ENCODE data around the gene NIBAN1. TPM values are rescaled to one million over a fixed set of nuclear protein-coding genes. Genes with fewer than 3 reads are reported as not detected.

NIBAN1 gene
- total and polyA plus RNA-seq, 2 donors (not counting 3 experiments of a cell fraction or from before 2014, with no cell fraction given): 0.23 to 2.8 TPM

DNA sequence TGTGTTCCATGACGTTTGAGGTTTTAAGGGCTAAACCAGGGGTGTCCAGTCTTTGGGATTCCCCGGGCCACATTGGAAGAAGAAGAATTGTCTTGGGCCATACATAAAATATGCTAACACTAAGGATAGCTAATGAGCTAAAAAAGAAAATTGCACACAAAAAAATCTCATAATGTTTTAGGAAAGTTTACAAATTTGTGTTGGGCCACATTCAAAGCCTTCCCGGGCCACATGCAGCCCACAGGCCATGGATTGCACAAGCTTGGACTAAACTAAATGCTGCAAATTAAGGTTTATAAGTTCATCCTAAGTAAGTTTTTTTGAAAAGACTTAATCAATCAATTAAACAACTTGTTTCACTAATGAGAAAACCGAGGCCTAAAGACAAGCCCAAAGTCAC, 21.9 kb downstream of the NIBAN1 start:
- TF ChIP-seq GATA2 (IDR thresholded peaks at IDR 0.05; ENCODE audit: insufficient read depth, insufficient read length, low read depth, low read length) (no peak), POLR2AphosphoS5 (IDR thresholded peaks at IDR 0.05; ENCODE audit: insufficient read depth, low read depth, low read length) (no peak), POLR2A (IDR thresholded peaks at IDR 0.05; ENCODE audit: low read depth, low read length) (no peak), FOS (IDR thresholded peaks at IDR 0.05; ENCODE audit: borderline replicate concordance, insufficient read depth, low read length) (no peak), EZH2 (IDR thresholded peaks at IDR 0.05; ENCODE audit: borderline replicate concordance, low read depth, low read length, severe bottlenecking) (no peak), JUN (IDR thresholded peaks at IDR 0.05; ENCODE audit: borderline replicate concordance, insufficient read depth, insufficient read length, low read depth) (no peak), MYC (IDR thresholded peaks at IDR 0.05; ENCODE audit: low read depth, low read length) (no peak)
- TF ChIP-seq, protein P1, sequence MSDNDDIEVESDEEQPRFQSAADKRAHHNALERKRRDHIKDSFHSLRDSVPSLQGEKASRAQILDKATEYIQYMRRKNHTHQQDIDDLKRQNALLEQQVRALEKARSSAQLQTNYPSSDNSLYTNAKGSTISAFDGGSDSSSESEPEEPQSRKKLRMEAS (IDR thresholded peaks at IDR 0.05; ENCODE audit: insufficient read depth, insufficient read length): no peak
- TF ChIP-seq, protein P2, sequence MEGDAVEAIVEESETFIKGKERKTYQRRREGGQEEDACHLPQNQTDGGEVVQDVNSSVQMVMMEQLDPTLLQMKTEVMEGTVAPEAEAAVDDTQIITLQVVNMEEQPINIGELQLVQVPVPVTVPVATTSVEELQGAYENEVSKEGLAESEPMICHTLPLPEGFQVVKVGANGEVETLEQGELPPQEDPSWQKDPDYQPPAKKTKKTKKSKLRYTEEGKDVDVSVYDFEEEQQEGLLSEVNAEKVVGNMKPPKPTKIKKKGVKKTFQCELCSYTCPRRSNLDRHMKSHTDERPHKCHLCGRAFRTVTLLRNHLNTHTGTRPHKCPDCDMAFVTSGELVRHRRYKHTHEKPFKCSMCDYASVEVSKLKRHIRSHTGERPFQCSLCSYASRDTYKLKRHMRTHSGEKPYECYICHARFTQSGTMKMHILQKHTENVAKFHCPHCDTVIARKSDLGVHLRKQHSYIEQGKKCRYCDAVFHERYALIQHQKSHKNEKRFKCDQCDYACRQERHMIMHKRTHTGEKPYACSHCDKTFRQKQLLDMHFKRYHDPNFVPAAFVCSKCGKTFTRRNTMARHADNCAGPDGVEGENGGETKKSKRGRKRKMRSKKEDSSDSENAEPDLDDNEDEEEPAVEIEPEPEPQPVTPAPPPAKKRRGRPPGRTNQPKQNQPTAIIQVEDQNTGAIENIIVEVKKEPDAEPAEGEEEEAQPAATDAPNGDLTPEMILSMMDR (IDR thresholded peaks at IDR 0.05; ENCODE audit: extremely low read depth in 1 of 2, insufficient read depth in 1 of 2, low read depth in 1 of 2, low read length in 2 of 2): no peak
- ChIA-PET CTCF (no interaction called here), POLR2A (no interaction called here)
- Histone ChIP-seq H3K4me3 (replicated peaks in 1 of 3; ENCODE audit: insufficient read depth in 1 of 3, low read depth in 1 of 3, low read length in 3 of 3) (no peak overlapping the region), H3K4me1 (ENCODE audit: control insufficient read depth, extremely low read depth, insufficient read depth, low read length) (peaks cover 12% of the 10 kb centered on the region), H2AFZ (ENCODE audit: low read depth, low read length) (no peak overlapping the region), H3K27ac (ENCODE audit: insufficient read depth, low read depth, low read length) (no peak overlapping the region), H3K79me2 (ENCODE audit: control insufficient read depth, insufficient read depth, low read length) (no peaks in the 10 kb centered on the region), H3K36me3 (ENCODE audit: control insufficient read depth in 2 of 2, extremely low read depth in 1 of 2, insufficient read depth in 2 of 2, low read length in 2 of 2) (no peaks in the 10 kb centered on the region), H3K9ac (replicated peaks; ENCODE audit: extremely low read depth, insufficient read depth, low read length) (no peak overlapping the region), H4K20me1 (replicated peaks; ENCODE audit: control insufficient read depth, extremely low read depth, insufficient read depth, low read length) (no peaks in the 10 kb centered on the region), H3K27me3 (ENCODE audit: control insufficient read depth in 2 of 2, insufficient read depth in 2 of 2, low read length in 2 of 2) (no peaks in the 10 kb centered on the region), H3K9me3 (replicated peaks; ENCODE audit: control insufficient read depth, insufficient read depth, low read length) (no peaks in the 10 kb centered on the region), H3K9me1 (replicated peaks; ENCODE audit: control insufficient read depth, extremely low read depth, insufficient read depth, low read length) (no peaks in the 10 kb centered on the region), H3K4me2 (ENCODE audit: insufficient read depth, low read length) (no peak overlapping the region)
- DNase-seq (ENCODE audit: low read depth, low spot score) (no peak), FAIRE-seq (no peak)
- intact Hi-C loops (cut with micrococcal nuclease) (no loop called here), dilution Hi-C loops (cut with MboI; ENCODE audit: extremely low pct_ligation_motif_present, low sequenced_read_pairs) (no loop called here)
- no TSS peak for BruUV-seq (replicated peaks)

Data from endothelial cell of umbilical vein (primary cell).